Measurements from ENCODE around the gene ARHGAP28.
"Not testable (repeated sequence)": the region's sequence is repeated elsewhere in the genome, so short reads cannot be mapped to it uniquely, and the experiment has no call there.

ARHGAP28 gene

GRCh38 chr18:6820314-6820713, 90.8 kb downstream of the ARHGAP28 start:
- no peaks in the 10 kb centered on the region for H3K4me1 ChIP-seq
- no peaks in the 10 kb centered on the region for H3K36me3 ChIP-seq (replicated peaks)
- no peaks in the 10 kb centered on the region for H3K9me3 ChIP-seq
- H3K27me3 ChIP-seq (ENCODE audit: low read depth), result no peaks in the 10 kb centered on the region
- in situ Hi-C loops (cut with MboI; ENCODE audit: low sequenced_read_pairs), result no loop called here
- no peak for DNase-seq (ENCODE audit: low spot score in 2 of 2)
- no peak overlapping the region for H3K4me3 ChIP-seq

GRCh38 chr18:6821356-6821755, 91.8 kb downstream of the ARHGAP28 start:
- no peak overlapping the region for H3K4me3 ChIP-seq
- no peaks in the 10 kb centered on the region for H3K9me3 ChIP-seq
- no peak for DNase-seq (ENCODE audit: low spot score in 2 of 2)
- no peaks in the 10 kb centered on the region for H3K4me1 ChIP-seq
- in situ Hi-C loops (cut with MboI; ENCODE audit: low sequenced_read_pairs), result no loop called here
- no peaks in the 10 kb centered on the region for H3K36me3 ChIP-seq (replicated peaks)
- no peaks in the 10 kb centered on the region for H3K27me3 ChIP-seq (ENCODE audit: low read depth)

GRCh38 chr18:6827161-6827560, 97.6 kb downstream of the ARHGAP28 start:
- H3K27me3 ChIP-seq (ENCODE audit: low read depth); DNase-seq (ENCODE audit: low spot score in 2 of 2); H3K9me3 ChIP-seq; H3K36me3 ChIP-seq (replicated peaks); H3K4me1 ChIP-seq; in situ Hi-C loops (cut with MboI; ENCODE audit: low sequenced_read_pairs); H3K4me3 ChIP-seq: not testable (repeated sequence)

- H3K27me3 ChIP-seq (ENCODE audit: low read depth); H3K4me3 ChIP-seq; H3K4me1 ChIP-seq; in situ Hi-C loops (cut with MboI; ENCODE audit: low sequenced_read_pairs); DNase-seq (ENCODE audit: low spot score in 2 of 2); H3K36me3 ChIP-seq (replicated peaks); H3K9me3 ChIP-seq: not testable (repeated sequence)
Observed at GRCh38 chr18:6827566-6827965, 98.0 kb downstream of the ARHGAP28 start.

GRCh38 chr18:6830916-6831315, 101.4 kb downstream of the ARHGAP28 start:
- Histone ChIP-seq H3K4me3 (no peak overlapping the region), H3K9me3 (no peaks in the 10 kb centered on the region), H3K4me1 (no peaks in the 10 kb centered on the region), H3K27me3 (ENCODE audit: low read depth) (no peaks in the 10 kb centered on the region), H3K36me3 (replicated peaks) (no peaks in the 10 kb centered on the region)
- in situ Hi-C loops (cut with MboI; ENCODE audit: low sequenced_read_pairs), result no loop called here
- no peak for DNase-seq (ENCODE audit: low spot score in 2 of 2)

- Histone ChIP-seq H3K4me3 (no peak overlapping the region), H3K9me3 (0 out of 2 replicates have a peak, but pooled peaks cover 2% of the 10 kb centered on the region), H3K36me3 (replicated peaks) (no peaks in the 10 kb centered on the region), H3K4me1 (no peaks in the 10 kb centered on the region), H3K27me3 (ENCODE audit: low read depth) (no peaks in the 10 kb centered on the region)
- in situ Hi-C loops (cut with MboI; ENCODE audit: low sequenced_read_pairs), result no loop called here
- no peak for DNase-seq (ENCODE audit: low spot score in 2 of 2)
Observed at GRCh38 chr18:6835345-6835744, 105.8 kb downstream of the ARHGAP28 start.

GRCh38 chr18:6836331-6836730, 106.8 kb downstream of the ARHGAP28 start:
- in situ Hi-C loops (cut with MboI; ENCODE audit: low sequenced_read_pairs), result no loop called here

GRCh38 chr18:6837904-6838303, 108.4 kb downstream of the ARHGAP28 start:
- Histone ChIP-seq H3K36me3 (replicated peaks) (no peaks in the 10 kb centered on the region), H3K4me3 (no peak overlapping the region), H3K27me3 (ENCODE audit: low read depth) (no peaks in the 10 kb centered on the region), H3K9me3 (0 out of 2 replicates have a peak, but pooled peaks cover 2% of the 10 kb centered on the region), H3K4me1 (no peaks in the 10 kb centered on the region)
- in situ Hi-C loops (cut with MboI; ENCODE audit: low sequenced_read_pairs), result no loop called here
- no peak for DNase-seq (ENCODE audit: low spot score in 2 of 2)

More at GRCh38 chr18:6836331-6836730, 106.8 kb downstream of the ARHGAP28 start:
- no peak for DNase-seq (ENCODE audit: low spot score in 2 of 2)
- Histone ChIP-seq H3K9me3 (0 out of 2 replicates have a peak, but pooled peaks cover 2% of the 10 kb centered on the region), H3K4me1 (no peaks in the 10 kb centered on the region), H3K4me3 (no peak overlapping the region), H3K27me3 (ENCODE audit: low read depth) (no peaks in the 10 kb centered on the region), H3K36me3 (replicated peaks) (no peaks in the 10 kb centered on the region)

GRCh38 chr18:6842081-6842480, 112.6 kb downstream of the ARHGAP28 start:
- no peaks in the 10 kb centered on the region for H3K4me1 ChIP-seq
- no peaks in the 10 kb centered on the region for H3K36me3 ChIP-seq (replicated peaks)
- no peak overlapping the region for H3K4me3 ChIP-seq
- H3K9me3 ChIP-seq, result 0 out of 2 replicates have a peak, but pooled peaks cover under 1% of the 10 kb centered on the region
- in situ Hi-C loops (cut with MboI; ENCODE audit: low sequenced_read_pairs), result no loop called here
- H3K27me3 ChIP-seq (ENCODE audit: low read depth), result no peaks in the 10 kb centered on the region
- DNase-seq (ENCODE audit: low spot score in 2 of 2), result no peak

- in situ Hi-C loops (cut with MboI; ENCODE audit: low sequenced_read_pairs), result no loop called here
- no peak for DNase-seq (ENCODE audit: low spot score in 2 of 2)
- Histone ChIP-seq H3K4me1 (no peaks in the 10 kb centered on the region), H3K27me3 (ENCODE audit: low read depth) (no peaks in the 10 kb centered on the region), H3K4me3 (no peak overlapping the region), H3K9me3 (no peaks in the 10 kb centered on the region), H3K36me3 (replicated peaks) (no peaks in the 10 kb centered on the region)
Observed at GRCh38 chr18:6843308-6843707, 113.8 kb downstream of the ARHGAP28 start.

- H3K36me3 ChIP-seq (replicated peaks); in situ Hi-C loops (cut with MboI; ENCODE audit: low sequenced_read_pairs); H3K4me3 ChIP-seq; H3K4me1 ChIP-seq; H3K27me3 ChIP-seq (ENCODE audit: low read depth); DNase-seq (ENCODE audit: low spot score in 2 of 2); H3K9me3 ChIP-seq: not testable (repeated sequence)
Observed at GRCh38 chr18:6845521-6845920, 116.0 kb downstream of the ARHGAP28 start.

- in situ Hi-C loops (cut with MboI; ENCODE audit: low sequenced_read_pairs), result no loop called here
- no peaks in the 10 kb centered on the region for H3K27me3 ChIP-seq (ENCODE audit: low read depth)
- H3K4me3 ChIP-seq, result no peak overlapping the region
- no peaks in the 10 kb centered on the region for H3K36me3 ChIP-seq (replicated peaks)
- H3K9me3 ChIP-seq, result no peaks in the 10 kb centered on the region
- no peaks in the 10 kb centered on the region for H3K4me1 ChIP-seq
- DNase-seq (ENCODE audit: low spot score in 2 of 2), result no peak
Observed at GRCh38 chr18:6850396-6850795, 120.9 kb downstream of the ARHGAP28 start.

GRCh38 chr18:6851480-6851879, 122.0 kb downstream of the ARHGAP28 start:
- no peak overlapping the region for H3K4me3 ChIP-seq
- no peaks in the 10 kb centered on the region for H3K36me3 ChIP-seq (replicated peaks)
- no peaks in the 10 kb centered on the region for H3K9me3 ChIP-seq
- no peaks in the 10 kb centered on the region for H3K27me3 ChIP-seq (ENCODE audit: low read depth)
- in situ Hi-C loops (cut with MboI; ENCODE audit: low sequenced_read_pairs), result no loop called here
- no peak for DNase-seq (ENCODE audit: low spot score in 2 of 2)
- H3K4me1 ChIP-seq, result no peaks in the 10 kb centered on the region

GRCh38 chr18:6854811-6855210, 125.3 kb downstream of the ARHGAP28 start:
- DNase-seq (ENCODE audit: low spot score in 2 of 2), result no peak
- in situ Hi-C loops (cut with MboI; ENCODE audit: low sequenced_read_pairs), result no loop called here
- Histone ChIP-seq H3K4me1 (no peaks in the 10 kb centered on the region), H3K9me3 (no peaks in the 10 kb centered on the region), H3K36me3 (replicated peaks) (no peaks in the 10 kb centered on the region), H3K27me3 (ENCODE audit: low read depth) (no peaks in the 10 kb centered on the region), H3K4me3 (no peak overlapping the region)

GRCh38 chr18:6855767-6856166, 126.3 kb downstream of the ARHGAP28 start:
- H3K4me1 ChIP-seq, result no peaks in the 10 kb centered on the region
- H3K4me3 ChIP-seq, result no peak overlapping the region
- no peaks in the 10 kb centered on the region for H3K36me3 ChIP-seq (replicated peaks)
- no peaks in the 10 kb centered on the region for H3K9me3 ChIP-seq
- DNase-seq (ENCODE audit: low spot score in 2 of 2), result no peak
- in situ Hi-C loops (cut with MboI; ENCODE audit: low sequenced_read_pairs), result no loop called here
- H3K27me3 ChIP-seq (ENCODE audit: low read depth), result no peaks in the 10 kb centered on the region
